ENCODE measurements around the gene MYCN. TPM values are rescaled to one million over a fixed set of nuclear protein-coding genes. Genes with fewer than 3 reads are reported as not detected.

MYCN gene
- total and polyA plus RNA-seq, 2 of the 8 experiments (the other 6 are each of a cell fraction or from before 2014, with no cell fraction given) = 87.8 to 137 TPM

DNA sequence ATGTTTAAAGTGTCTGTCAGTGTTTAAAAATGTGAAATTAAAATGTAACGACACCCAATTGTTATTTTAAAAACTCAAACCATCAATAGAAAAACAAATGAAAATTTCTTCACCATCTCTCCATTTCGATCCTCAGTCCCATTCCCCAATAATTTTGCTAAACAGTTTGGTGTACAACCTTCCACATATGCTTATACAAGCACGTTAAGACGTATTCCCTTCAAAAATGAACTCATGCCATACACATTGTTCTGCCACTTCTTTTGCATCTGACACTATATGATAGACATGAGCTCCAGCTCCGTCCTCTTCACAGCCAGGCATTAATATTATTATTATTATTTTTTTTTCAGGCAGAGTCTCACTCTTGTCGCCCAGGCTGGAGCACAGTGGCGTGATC, 14.1 kb upstream of the MYCN start:
- Histone ChIP-seq H3K56ac (replicated peaks; ENCODE audit: insufficient read length, low read depth, low read length) (no peak overlapping the region), H2BK5ac (ENCODE audit: low read depth, low read length) (no peak overlapping the region), H3K9ac (replicated peaks in 1 of 4; ENCODE audit: extremely low read depth in 1 of 4, low read depth in 3 of 4, low read length in 3 of 4) (no peak overlapping the region), H4K8ac (ENCODE audit: extremely low read depth, insufficient read depth, low read length) (no peak overlapping the region), H3K23ac (ENCODE audit: insufficient read length) (no peak overlapping the region), H4K5ac (ENCODE audit: insufficient read length, low read depth, low read length) (no peak overlapping the region), H3K4ac (replicated peaks; ENCODE audit: insufficient read length, low read depth, low read length) (no peak overlapping the region), H2BK15ac (ENCODE audit: low read length) (no peak overlapping the region), H2AK5ac (ENCODE audit: low read depth, low read length) (no peak overlapping the region), H4K91ac (replicated peaks; ENCODE audit: insufficient read length, low read length) (no peak overlapping the region), H3K23me2 (ENCODE audit: low read depth, low read length) (no peaks in the 10 kb centered on the region), H3K27me3 (replicated peaks in 1 of 4; ENCODE audit: control insufficient read depth in 3 of 4, extremely low read depth in 1 of 4, insufficient read depth in 3 of 4, low read length in 3 of 4) (no peaks in the 10 kb centered on the region), H2AFZ (ENCODE audit: low read length) (no peak overlapping the region), H3K14ac (ENCODE audit: insufficient read length) (no peak overlapping the region), H2BK20ac (ENCODE audit: low read length) (no peak overlapping the region), H4K20me1 (replicated peaks in 1 of 2; ENCODE audit: control insufficient read depth in 1 of 2, insufficient read depth in 2 of 2, low read length in 2 of 2) (no peaks in the 10 kb centered on the region), H3K79me1 (ENCODE audit: low read depth, low read length) (no peaks in the 10 kb centered on the region), H3K79me2 (ENCODE audit: control insufficient read depth in 1 of 2, insufficient read depth in 2 of 2, low read length in 2 of 2) (no peaks in the 10 kb centered on the region), H2BK120ac (replicated peaks; ENCODE audit: low read depth, low read length) (no peak overlapping the region), H3K4me1 (replicated peaks in 1 of 4; ENCODE audit: control insufficient read depth in 3 of 4, insufficient read depth in 4 of 4, low read length in 3 of 4) (peaks cover 0 to 3% (median under 1%) of the 10 kb centered on the region in 4 experiments; a peak in 1 of 7 replicates), H3K36me3 (ENCODE audit: control insufficient read depth in 2 of 4, insufficient read depth in 4 of 4, low read length in 3 of 4) (no peaks in the 10 kb centered on the region), H3K27ac (ENCODE audit: low read depth, low read length) (no peak overlapping the region), H2BK12ac (ENCODE audit: low read depth, low read length) (no peak overlapping the region), H3K4me3 (ENCODE audit: extremely low read depth in 1 of 4, insufficient read depth in 2 of 4, low read depth in 3 of 4, low read length in 4 of 4) (no peak overlapping the region), H3K4me2 (ENCODE audit: insufficient read depth in 1 of 2, low read depth in 2 of 2, low read length in 2 of 2) (no peak overlapping the region), H3K18ac (ENCODE audit: extremely low read depth, low read length) (no peak overlapping the region), H3K9me3 (ENCODE audit: insufficient read depth in 2 of 2, low read depth in 1 of 2, low read length in 1 of 2) (peaks cover 2 to 3% of the 10 kb centered on the region in 2 experiments; a peak in 1 of 4 replicates)
- DNase-seq (ENCODE audit: low read depth in 1 of 2, low spot score in 2 of 2) (no peak), FAIRE-seq (no peak)
- 93% methylated on average over 7 of the region's 7 CpGs; no CpG with 5 or more reads in 1 of the 2 experiments for WGBS, 2 experiments (ENCODE audit: extremely low coverage in 1 of 2, insufficient coverage in 1 of 2, insufficient read length in 1 of 2, insufficient replicate concordance in 2 of 2, low coverage in 1 of 2, low lambda C conversion rate in 2 of 2, missing lambda C conversion rate in 1 of 2)
- POLR2A ChIA-PET (ENCODE audit: partially characterized antibody) = no interaction called here
- CTCF ChIA-PET (ENCODE audit: partially characterized antibody) = interaction anchor here (0.6 to 3.1 kb wide), 6 partner anchors 10 to 583 kb away, joined by 3 to 11 read pairs (median 4); no protein-coding TSS in a partner anchor
- TF ChIP-seq CTBP2 (IDR thresholded peaks at IDR 0.05; ENCODE audit: borderline replicate concordance, insufficient read depth, insufficient read length, low read length) (no peak), NRF1 (IDR thresholded peaks at IDR 0.05; ENCODE audit: low read depth, low read length) (no peak), RNF2 (IDR thresholded peaks at IDR 0.05; ENCODE audit: borderline replicate concordance, low read depth, low read length, missing control alignments, poor library complexity, severe bottlenecking) (no peak), SP1 (IDR thresholded peaks at IDR 0.05; ENCODE audit: low read depth, low read length) (no peak), SIRT6 (IDR thresholded peaks at IDR 0.05; ENCODE audit: low read length) (no peak), CHD1 (IDR thresholded peaks at IDR 0.05; ENCODE audit: low read depth, low read length) (no peak), POU5F1 (IDR thresholded peaks at IDR 0.05; ENCODE audit: low read depth, low read length) (no peak), CEBPB (IDR thresholded peaks at IDR 0.05; ENCODE audit: low read depth, low read length) (no peak), KDM5A (IDR thresholded peaks at IDR 0.05; ENCODE audit: low read length) (no peak), RBBP5 (IDR thresholded peaks at IDR 0.05; ENCODE audit: borderline replicate concordance, low read depth, low read length) (no peak), SP4 (IDR thresholded peaks at IDR 0.05; ENCODE audit: low read length) (no peak), CBX8 (IDR thresholded peaks at IDR 0.05; ENCODE audit: borderline replicate concordance, low read depth, low read length) (no peak)
- TF ChIP-seq, protein P1, sequence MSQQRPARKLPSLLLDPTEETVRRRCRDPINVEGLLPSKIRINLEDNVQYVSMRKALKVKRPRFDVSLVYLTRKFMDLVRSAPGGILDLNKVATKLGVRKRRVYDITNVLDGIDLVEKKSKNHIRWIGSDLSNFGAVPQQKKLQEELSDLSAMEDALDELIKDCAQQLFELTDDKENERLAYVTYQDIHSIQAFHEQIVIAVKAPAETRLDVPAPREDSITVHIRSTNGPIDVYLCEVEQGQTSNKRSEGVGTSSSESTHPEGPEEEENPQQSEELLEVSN (IDR thresholded peaks at IDR 0.05) = no peak
